NCI-H446 treated with DMSO at 0.1 percent for 48 hours (cell line): ENCODE data around the gene SDHAF4.
"Not testable (repeated sequence)": the region's sequence is repeated elsewhere in the genome, so short reads cannot be mapped to it uniquely, and the experiment has no call there.

ENCODE experiments used
- DNase-seq: peaks from one replicate; lab custom pipeline; 2025; lab: John Stamatoyannopoulos, UW

Gene SDHAF4

GRCh38 chr6:70566751-70567382, at the start of gene SDHAF4:
SDHAF4 (plus strand) TSS chr6:70566930; CDS start chr6:70566941, 11 bp downstream.
- peak; percentile 72 for DNase-seq

- no peak for DNase-seq
These were observed 48.0 kb upstream of the SDHAF4 start for GRCh38 chr6:70518723-70519122.

GRCh38 chr6:70520575-70520974, 46.2 kb upstream of the SDHAF4 start:
- DNase-seq = no peak

- DNase-seq = no peak
These were observed 41.9 kb upstream of the SDHAF4 start for GRCh38 chr6:70524721-70525286.

GRCh38 chr6:70527071-70527737, 39.5 kb upstream of the SDHAF4 start:
- DNase-seq = no peak

GRCh38 chr6:70530023-70530422, 36.7 kb upstream of the SDHAF4 start:
- no peak for DNase-seq

- no peak for DNase-seq
These were observed 35.6 kb upstream of the SDHAF4 start for GRCh38 chr6:70531133-70531532.

GRCh38 chr6:70537266-70537665, 29.5 kb upstream of the SDHAF4 start:
- no peak for DNase-seq

GRCh38 chr6:70538376-70538775, 28.4 kb upstream of the SDHAF4 start:
- DNase-seq = no peak

- peak; percentile 21 for DNase-seq
These were observed 19.4 kb upstream of the SDHAF4 start for GRCh38 chr6:70547313-70547712.

GRCh38 chr6:70547905-70548304, 18.8 kb upstream of the SDHAF4 start:
- no peak for DNase-seq

GRCh38 chr6:70549327-70549726, 17.4 kb upstream of the SDHAF4 start:
- DNase-seq = no peak

GRCh38 chr6:70551566-70551965, 15.2 kb upstream of the SDHAF4 start:
- DNase-seq = no peak

GRCh38 chr6:70552286-70552940, 14.3 kb upstream of the SDHAF4 start:
- DNase-seq = not testable (repeated sequence)

GRCh38 chr6:70552974-70553373, 13.8 kb upstream of the SDHAF4 start:
- DNase-seq = no peak

- no peak for DNase-seq
These were observed 8.7 kb upstream of the SDHAF4 start for GRCh38 chr6:70557998-70558397.

- DNase-seq = not testable (repeated sequence)
These were observed 4.3 kb upstream of the SDHAF4 start for GRCh38 chr6:70562401-70562800.

GRCh38 chr6:70563530-70563929, 3.2 kb upstream of the SDHAF4 start:
- no peak for DNase-seq

GRCh38 chr6:70574643-70575042, 7.9 kb downstream of the SDHAF4 start:
- DNase-seq = no peak

GRCh38 chr6:70575899-70576495, 9.3 kb downstream of the SDHAF4 start:
- DNase-seq = no peak

GRCh38 chr6:70586114-70586513, 19.4 kb downstream of the SDHAF4 start:
- no peak for DNase-seq

- DNase-seq = no peak
These were observed 23.7 kb downstream of the SDHAF4 start for GRCh38 chr6:70590400-70590799.
